ENCODE data around the gene ZNF609.

The ZNF609 gene

GRCh38 chr15:64611085-64611725, 150.8 kb downstream of the ZNF609 start:
- Histone ChIP-seq H3K4me3 (ENCODE audit: insufficient read length, low read depth) (no peak overlapping the region), H3K9ac (ENCODE audit: insufficient read length, low read depth) (no peak overlapping the region), H3K27me3 (ENCODE audit: insufficient read depth, insufficient read length) (no peaks in the 10 kb centered on the region), H3K36me3 (ENCODE audit: insufficient read depth, insufficient read length, low read length) (no peaks in the 10 kb centered on the region), H3K9me3 (ENCODE audit: insufficient read depth, low read length) (no peaks in the 10 kb centered on the region), H3K4me1 (ENCODE audit: insufficient read depth, insufficient read length) (no peaks in the 10 kb centered on the region)
- TF ChIP-seq YY1 (IDR thresholded peaks at IDR 0.05; ENCODE audit: insufficient read depth, insufficient read length) (no peak), SUZ12 (IDR thresholded peaks at IDR 0.05; ENCODE audit: extremely low read depth, insufficient read depth, insufficient read length) (no peak), ZNF274 (IDR thresholded peaks at IDR 0.05; ENCODE audit: low read depth, low read length) (no peak)
- no peak for DNase-seq (ENCODE audit: low read depth, low spot score)

DNA sequence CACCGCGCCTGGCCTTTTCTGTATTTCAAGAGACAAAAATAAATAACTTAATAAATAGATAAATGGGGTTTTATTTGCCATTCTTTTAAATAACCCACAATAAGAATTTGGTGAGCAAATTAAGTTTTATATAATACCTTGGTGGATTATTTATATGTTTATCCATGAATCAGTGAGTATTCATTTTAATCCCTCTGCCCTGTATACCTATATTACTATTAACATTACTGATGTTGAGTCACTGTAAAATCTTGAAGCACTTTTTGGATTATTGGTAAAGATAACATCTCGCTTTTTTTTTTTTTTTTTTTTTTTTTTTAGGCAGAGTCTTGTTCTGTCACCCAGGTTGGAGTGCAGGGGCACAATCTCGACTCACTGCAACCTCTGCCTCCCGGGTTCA, 154.1 kb downstream of the ZNF609 start:
- Histone ChIP-seq H3K9ac (ENCODE audit: insufficient read length, low read depth) (no peak overlapping the region), H3K4me1 (ENCODE audit: insufficient read depth, insufficient read length) (peaks cover 6% of the 10 kb centered on the region), H3K36me3 (ENCODE audit: insufficient read depth, insufficient read length, low read length) (no peaks in the 10 kb centered on the region), H3K27me3 (ENCODE audit: insufficient read depth, insufficient read length) (no peaks in the 10 kb centered on the region), H3K9me3 (ENCODE audit: insufficient read depth, low read length) (no peaks in the 10 kb centered on the region), H3K4me3 (ENCODE audit: insufficient read length, low read depth) (no peak overlapping the region)
- no peak for TF ChIP-seq ZNF274 (IDR thresholded peaks at IDR 0.05; ENCODE audit: low read depth, low read length)
- no peak for TF ChIP-seq SUZ12 (IDR thresholded peaks at IDR 0.05; ENCODE audit: extremely low read depth, insufficient read depth, insufficient read length)
- no peak for TF ChIP-seq YY1 (IDR thresholded peaks at IDR 0.05; ENCODE audit: insufficient read depth, insufficient read length)
- no peak for DNase-seq (ENCODE audit: low read depth, low spot score)

DNA sequence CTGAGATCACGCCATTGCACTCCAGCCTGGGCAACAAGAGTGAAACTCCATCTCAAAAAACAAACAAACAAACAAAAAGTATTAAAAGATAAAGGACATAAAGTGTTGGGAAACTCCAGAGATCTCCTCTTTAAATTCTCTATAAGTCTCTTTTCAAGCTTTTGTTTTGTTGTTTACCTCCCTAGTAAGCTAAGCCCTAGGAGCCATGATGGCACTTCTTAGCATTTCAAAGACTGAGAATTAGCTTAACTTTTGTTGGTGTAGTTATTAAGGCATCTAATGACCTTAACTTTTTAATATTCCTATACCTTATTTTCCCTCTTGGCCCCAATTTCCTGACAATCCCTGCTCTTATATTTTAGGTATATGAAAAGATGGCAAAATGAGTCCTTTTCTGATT, 157.3 kb downstream of the ZNF609 start:
- DNase-seq (ENCODE audit: low read depth, low spot score) = no peak
- TF ChIP-seq SUZ12 (IDR thresholded peaks at IDR 0.05; ENCODE audit: extremely low read depth, insufficient read depth, insufficient read length) = no peak
- no peak for TF ChIP-seq YY1 (IDR thresholded peaks at IDR 0.05; ENCODE audit: insufficient read depth, insufficient read length)
- TF ChIP-seq ZNF274 (IDR thresholded peaks at IDR 0.05; ENCODE audit: low read depth, low read length) = no peak
- H3K9ac ChIP-seq (ENCODE audit: insufficient read length, low read depth) = no peak overlapping the region
- no peaks in the 10 kb centered on the region for H3K27me3 ChIP-seq (ENCODE audit: insufficient read depth, insufficient read length)
- H3K36me3 ChIP-seq (ENCODE audit: insufficient read depth, insufficient read length, low read length) = peaks cover 1% of the 10 kb centered on the region
- peaks cover 6% of the 10 kb centered on the region for H3K4me1 ChIP-seq (ENCODE audit: insufficient read depth, insufficient read length)
- no peaks in the 10 kb centered on the region for H3K9me3 ChIP-seq (ENCODE audit: insufficient read depth, low read length)
- no peak overlapping the region for H3K4me3 ChIP-seq (ENCODE audit: insufficient read length, low read depth)

- peaks cover 5% of the 10 kb centered on the region for H3K36me3 ChIP-seq (ENCODE audit: insufficient read depth, insufficient read length, low read length)
- peaks cover 6% of the 10 kb centered on the region for H3K4me1 ChIP-seq (ENCODE audit: insufficient read depth, insufficient read length)
- TF ChIP-seq ZNF274 (IDR thresholded peaks at IDR 0.05; ENCODE audit: low read depth, low read length) (no peak), SUZ12 (IDR thresholded peaks at IDR 0.05; ENCODE audit: extremely low read depth, insufficient read depth, insufficient read length) (no peak)
- no peak for DNase-seq (ENCODE audit: low read depth, low spot score)
- no peaks in the 10 kb centered on the region for H3K27me3 ChIP-seq (ENCODE audit: insufficient read depth, insufficient read length)
- H3K9ac ChIP-seq (ENCODE audit: insufficient read length, low read depth) = no peak overlapping the region
- no peak overlapping the region for H3K4me3 ChIP-seq (ENCODE audit: insufficient read length, low read depth)
- H3K9me3 ChIP-seq (ENCODE audit: insufficient read depth, low read length) = no peaks in the 10 kb centered on the region
Observed at GRCh38 chr15:64618138-64618537, 157.8 kb downstream of the ZNF609 start.

DNA sequence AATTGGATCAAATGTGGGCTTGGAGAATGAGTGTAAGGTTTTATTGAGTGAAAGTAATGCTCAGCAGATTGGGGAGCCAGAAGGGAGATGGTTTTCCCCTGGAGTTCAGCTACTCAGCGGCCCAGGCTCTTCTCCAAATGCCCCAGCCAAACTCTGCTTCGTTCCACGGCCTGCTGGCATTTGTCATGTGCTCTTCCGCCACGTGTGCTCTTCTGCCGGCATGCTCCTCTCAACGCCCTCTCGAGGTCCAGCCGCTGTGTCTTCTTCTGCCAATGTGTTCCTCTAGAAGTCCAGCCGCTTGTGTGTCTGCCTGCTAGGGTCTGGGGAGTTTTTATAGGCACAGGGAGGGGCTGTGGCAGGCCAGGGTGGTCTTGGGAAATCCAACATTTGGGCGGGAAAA, 158.2 kb downstream of the ZNF609 start:
- H3K4me1 ChIP-seq (ENCODE audit: insufficient read depth, insufficient read length) = peaks cover 6% of the 10 kb centered on the region
- no peak for TF ChIP-seq ZNF274 (IDR thresholded peaks at IDR 0.05; ENCODE audit: low read depth, low read length)
- TF ChIP-seq YY1 (IDR thresholded peaks at IDR 0.05; ENCODE audit: insufficient read depth, insufficient read length) = no peak
- no peak for TF ChIP-seq SUZ12 (IDR thresholded peaks at IDR 0.05; ENCODE audit: extremely low read depth, insufficient read depth, insufficient read length)
- H3K4me3 ChIP-seq (ENCODE audit: insufficient read length, low read depth) = no peak overlapping the region
- H3K27me3 ChIP-seq (ENCODE audit: insufficient read depth, insufficient read length) = no peaks in the 10 kb centered on the region
- no peaks in the 10 kb centered on the region for H3K9me3 ChIP-seq (ENCODE audit: insufficient read depth, low read length)
- no peak for DNase-seq (ENCODE audit: low read depth, low spot score)
- no peak overlapping the region for H3K9ac ChIP-seq (ENCODE audit: insufficient read length, low read depth)
- peaks cover 9% of the 10 kb centered on the region for H3K36me3 ChIP-seq (ENCODE audit: insufficient read depth, insufficient read length, low read length)

DNA sequence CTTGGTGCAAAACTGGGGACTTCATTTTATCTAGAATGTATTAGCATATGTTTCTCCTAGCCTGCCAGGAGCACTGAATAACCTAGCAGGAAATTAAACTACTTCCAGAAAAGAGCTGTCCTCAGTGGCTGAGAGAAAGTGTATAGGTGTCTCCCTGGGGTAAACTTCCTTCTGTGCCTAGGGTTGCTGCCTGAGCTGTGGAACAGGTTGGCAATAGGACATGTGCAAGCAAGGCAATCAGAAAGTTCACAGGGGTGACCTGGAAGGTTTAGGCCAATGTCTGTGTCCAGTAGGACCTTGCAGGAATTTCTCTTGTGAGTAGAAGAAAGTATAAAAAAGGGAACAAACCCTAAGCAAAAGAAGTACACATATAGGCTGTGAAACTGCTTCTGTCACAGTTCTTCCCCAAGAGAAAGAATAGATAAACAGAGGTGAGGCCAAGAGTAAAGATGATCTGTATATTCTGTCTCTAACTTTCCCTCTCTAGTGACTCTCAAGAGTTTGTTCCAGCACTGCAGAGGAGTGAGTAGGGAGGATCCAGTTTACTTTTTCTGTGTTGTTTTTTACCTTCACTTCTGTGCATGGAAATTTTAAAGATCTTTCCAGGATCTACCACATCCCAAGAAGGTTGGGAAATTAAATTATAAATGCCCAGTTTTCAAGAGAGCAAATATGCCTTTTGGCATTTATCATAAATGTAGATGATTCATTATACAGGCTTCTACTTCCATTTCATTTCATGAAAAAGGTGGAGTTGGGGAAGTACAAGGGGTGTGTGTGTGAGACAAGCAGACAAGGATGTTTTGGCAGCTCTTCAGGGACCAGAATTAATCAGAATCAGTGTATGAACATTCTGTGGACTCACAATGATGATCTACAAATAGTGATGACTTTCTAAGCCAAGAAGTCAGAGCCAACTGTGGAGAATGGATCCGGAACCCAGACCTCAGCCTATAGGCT, 159.8 kb downstream of the ZNF609 start:
- Histone ChIP-seq H3K9me3 (ENCODE audit: insufficient read depth, low read length) (no peaks in the 10 kb centered on the region), H3K4me3 (ENCODE audit: insufficient read length, low read depth) (no peak overlapping the region), H3K27me3 (ENCODE audit: insufficient read depth, insufficient read length) (no peaks in the 10 kb centered on the region), H3K36me3 (ENCODE audit: insufficient read depth, insufficient read length, low read length) (peaks cover 12% of the 10 kb centered on the region), H3K4me1 (ENCODE audit: insufficient read depth, insufficient read length) (peaks cover 6% of the 10 kb centered on the region), H3K9ac (ENCODE audit: insufficient read length, low read depth) (no peak overlapping the region)
- DNase-seq (ENCODE audit: low read depth, low spot score) = no peak
- no peak for TF ChIP-seq SUZ12 (IDR thresholded peaks at IDR 0.05; ENCODE audit: extremely low read depth, insufficient read depth, insufficient read length)
- no peak for TF ChIP-seq YY1 (IDR thresholded peaks at IDR 0.05; ENCODE audit: insufficient read depth, insufficient read length)
- no peak for TF ChIP-seq ZNF274 (IDR thresholded peaks at IDR 0.05; ENCODE audit: low read depth, low read length)

- peaks cover 12% of the 10 kb centered on the region for H3K36me3 ChIP-seq (ENCODE audit: insufficient read depth, insufficient read length, low read length)
- H3K4me1 ChIP-seq (ENCODE audit: insufficient read depth, insufficient read length) = peaks cover 6% of the 10 kb centered on the region
- no peaks in the 10 kb centered on the region for H3K27me3 ChIP-seq (ENCODE audit: insufficient read depth, insufficient read length)
- H3K9ac ChIP-seq (ENCODE audit: insufficient read length, low read depth) = no peak overlapping the region
- no peak for TF ChIP-seq YY1 (IDR thresholded peaks at IDR 0.05; ENCODE audit: insufficient read depth, insufficient read length)
- TF ChIP-seq ZNF274 (IDR thresholded peaks at IDR 0.05; ENCODE audit: low read depth, low read length) = no peak
- TF ChIP-seq SUZ12 (IDR thresholded peaks at IDR 0.05; ENCODE audit: extremely low read depth, insufficient read depth, insufficient read length) = no peak
- H3K4me3 ChIP-seq (ENCODE audit: insufficient read length, low read depth) = no peak overlapping the region
- DNase-seq (ENCODE audit: low read depth, low spot score) = no peak
- no peaks in the 10 kb centered on the region for H3K9me3 ChIP-seq (ENCODE audit: insufficient read depth, low read length)
Observed at GRCh38 chr15:64621056-64621455, 160.7 kb downstream of the ZNF609 start.
